HCT116 (cell line): ENCODE data around the gene MLH3. TPM values are rescaled to one million over a fixed set of nuclear protein-coding genes. Genes with fewer than 3 reads are reported as not detected.

Experiments
- ATAC-seq: fragments of 200-7000 bp; cut with Tn5 transposase; 2 replicates; pipeline ENCODE4 v1.9.1; 2020; ENCODE audit warnings: mild to moderate bottlenecking, moderate library complexity
- BruUV-seq: library from RNA; stranded (reverse); fragments of 400-500 nt; replicated peaks from 2 replicates; lab custom pipeline; 2021; lab: Mats Ljungman, UMichigan
- CTCF ChIA-PET: fragments of 300-600 bp; sonication (Branson Sonifier 250); formaldehyde crosslinking; loops from one replicate; lab custom pipeline; 2021; ENCODE audit warnings: antibody characterized with exemption; lab: Charles Lee
- POLR2A ChIA-PET: fragments of 300-600, 350-600 bp; sonication (Branson Sonifier 250); formaldehyde crosslinking; loops from one replicate; lab custom pipeline; 2021; ENCODE audit warnings: antibody characterized with exemption; lab: Charles Lee
- RAD21 ChIA-PET, 2 experiments: fragments of 300-600 bp; sonication (Branson Sonifier 250); formaldehyde crosslinking; loops; one replicate each; lab custom pipeline; 2023; ENCODE audit warnings: low total read pairs in 2 of 2; ENCODE audit not compliant: uncharacterized antibody in 2 of 2, unreplicated experiment in 2 of 2, low non-redundant PET in 1 of 2; lab: Charles Lee
- DNase-seq: peaks from one replicate; pipeline ENCODE4 v3.0.0-alpha.2; 2010; ENCODE audit warnings: low read depth, low spot score
- H2AFZ ChIP-seq: fragments of 200-600 bp; shearing (Covaris generic), sonication (generic); 2 replicates; pipeline ENCODE4 v1.6.1; 2017; ENCODE audit warnings: low read depth, mixed run types, mixed read lengths, antibody characterized with exemption, low read length; ENCODE audit not compliant: poor library complexity, severe bottlenecking
- H3K27ac ChIP-seq: 2 replicates; pipeline ENCODE4 v1.5.1; 2012; ENCODE audit warnings: low read depth, low read length
- H3K27me3 ChIP-seq: fragments of 200-600 bp; sonication (generic); 2 replicates; pipeline ENCODE4 v1.6.1; 2016; ENCODE audit warnings: mixed run types, low read length, mixed read lengths; ENCODE audit not compliant: insufficient read depth
- H3K36me3 ChIP-seq, 2 experiments: fragments of 200-500 bp in 1 of 2; fragments of 200-600 bp in 1 of 2; sonication (Bioruptor generic) in 1 of 2; sonication (generic) in 1 of 2; 2 replicates each; pipeline versions ENCODE4 v1.5.1 to v1.6.1; 2014 to 2016; ENCODE audit warnings: low read length in 2 of 2, inconsistent platforms in 1 of 2, mixed read lengths in 1 of 2, mixed run types in 1 of 2; ENCODE audit not compliant: insufficient read depth in 2 of 2, control insufficient read depth in 1 of 2
- H3K4me1 ChIP-seq, 2 experiments: fragments of 200-600 bp in 1 of 2; sonication (generic) in 1 of 2; 2 replicates each; pipeline versions ENCODE4 v1.5.1 to v1.6.1; 2012 to 2017; ENCODE audit warnings: low read length in 2 of 2, inconsistent platforms in 1 of 2, mild to moderate bottlenecking in 1 of 2, mixed read lengths in 1 of 2, mixed run types in 1 of 2, moderate library complexity in 1 of 2; ENCODE audit not compliant: insufficient read depth in 2 of 2, control insufficient read depth in 1 of 2
- H3K4me2 ChIP-seq: fragments of 200-600 bp; sonication (generic); 2 replicates; pipeline ENCODE4 v1.6.1; 2017; ENCODE audit warnings: mixed run types, low read length, mixed read lengths
- H3K4me3 ChIP-seq, 2 experiments: fragments of 200-600 bp in 1 of 2; sonication (generic) in 1 of 2; replicated peaks in 1 of 2; 2 replicates each; pipeline ENCODE4 v1.5.1; 2011 to 2016; ENCODE audit warnings: low read length in 2 of 2, control low read depth in 1 of 2, low read depth in 1 of 2, mild to moderate bottlenecking in 1 of 2, mixed read lengths in 1 of 2, mixed run types in 1 of 2
- H3K79me2 ChIP-seq: fragments of 200-600 bp; sonication (generic); 2 replicates; pipeline ENCODE4 v1.6.1; 2017; ENCODE audit warnings: mild to moderate bottlenecking, mixed run types, low read length, moderate library complexity, mixed read lengths; ENCODE audit not compliant: insufficient read depth
- H3K9ac ChIP-seq: fragments of 200-600 bp; sonication (generic); 2 replicates; pipeline ENCODE4 v1.6.1; 2016; ENCODE audit warnings: low read length, mixed read lengths
- H3K9me2 ChIP-seq: fragments of 200-600 bp; sonication (generic), shearing (Covaris generic); 2 replicates; pipeline ENCODE4 v1.6.1; 2017; ENCODE audit warnings: mixed run types, mild to moderate bottlenecking, moderate library complexity; ENCODE audit not compliant: insufficient read depth
- H3K9me3 ChIP-seq, 2 experiments: fragments of 200-500 bp in 1 of 2; fragments of 200-600 bp in 1 of 2; sonication (Bioruptor generic) in 1 of 2; sonication (generic) in 1 of 2; 2 replicates each; pipeline ENCODE4 v1.6.1; 2014 to 2017; ENCODE audit warnings: low read length in 2 of 2, mixed read lengths in 2 of 2, inconsistent platforms in 1 of 2, low read depth in 1 of 2, mild to moderate bottlenecking in 1 of 2, mixed run types in 1 of 2, moderate library complexity in 1 of 2; ENCODE audit not compliant: control insufficient read depth in 1 of 2, insufficient read depth in 1 of 2
- H4K20me1 ChIP-seq: fragments of 200-600 bp; sonication (generic), shearing (Covaris generic); 2 replicates; pipeline ENCODE4 v1.6.1; 2017; ENCODE audit warnings: mixed run types, mild to moderate bottlenecking, moderate library complexity; ENCODE audit not compliant: insufficient read depth
- CEBPB ChIP-seq: IDR thresholded peaks from 2 replicates; pipeline ENCODE4 v1.6.1; 2012; ENCODE audit warnings: low read depth
- EGR1 ChIP-seq: IDR thresholded peaks from 2 replicates; pipeline ENCODE4 v1.6.1; 2012; ENCODE audit warnings: low read depth
- MAX ChIP-seq: IDR thresholded peaks from 2 replicates; pipeline ENCODE4 v1.6.1; 2012
- POLR2A ChIP-seq: IDR thresholded peaks from 2 replicates; pipeline ENCODE4 v1.7.0; 2011; ENCODE audit warnings: borderline replicate concordance; ENCODE audit not compliant: insufficient read depth, insufficient read length; ENCODE audit errors: extremely low read depth
- POLR2AphosphoS5 ChIP-seq: IDR thresholded peaks from 2 replicates; pipeline ENCODE4 v1.6.1; 2011; ENCODE audit warnings: mild to moderate bottlenecking, low read depth, low read length, moderate library complexity
- TCF7L2 ChIP-seq: IDR thresholded peaks from 2 replicates; pipeline ENCODE4 v1.7.0; 2011; ENCODE audit warnings: borderline replicate concordance, inconsistent platforms; ENCODE audit not compliant: insufficient read depth, insufficient read length; ENCODE audit errors: extremely low read depth
- YY1 ChIP-seq: IDR thresholded peaks from 2 replicates; pipeline ENCODE4 v1.6.1; 2011; ENCODE audit warnings: low read length, low read depth, moderate library complexity, mild to moderate bottlenecking; ENCODE audit not compliant: insufficient replicate concordance; ENCODE audit errors: extremely low read depth
- ZFX ChIP-seq: fragments of 450-650 bp; IDR thresholded peaks from 2 replicates; pipeline ENCODE4 v1.6.1; 2017
- intact Hi-C: fragments of 100-400 bp; cut with micrococcal nuclease; formaldehyde crosslinking; loops from 2 replicates; pipeline ENCODE4 v1.10.0; 2022
- total RNA-seq: library from RNA; stranded (reverse); gene quantifications from one replicate; pipeline ENCODE4 v1.2.1, GENCODE V29; 2021; ENCODE audit not compliant: unreplicated experiment

Gene MLH3
- total RNA-seq, 1 experiment from 2014 or later, result 14.7 TPM

GRCh38 chr14:75069121-75069810 lies 18.0 kb upstream of the MLH3 start, which contains the start of gene ZC2HC1C:
TSS of gene ZC2HC1C (plus strand) at chr14:75069641. CDS start at chr14:75070574, 933 bp downstream.
- no peaks in the 10 kb centered on the region for H3K9me2 ChIP-seq
- H3K4me2 ChIP-seq, result peak within 1 kb of the TSS; percentile 81
- ChIA-PET RAD21 (no interaction called here), POLR2A (interaction anchor here (0.5 to 0.9 kb wide), 3 partner anchors 20 to 240 kb away, joined by 3 to 4 read pairs (median 3); partner anchors contain the start of gene RPS6KL1), CTCF (interaction anchor here (0.7 to 1.1 kb wide), 4 partner anchors 124 to 169 kb away, joined by 3 to 4 read pairs (median 3); partner anchors contain the start of gene RPS6KL1)
- peaks cover 12 to 25% of the 10 kb centered on the region in 2 experiments for H3K4me1 ChIP-seq
- H2AFZ ChIP-seq, result no peak within 1 kb of the TSS
- no peaks in the 10 kb centered on the region for H3K9me3 ChIP-seq
- H3K4me3 ChIP-seq, result peak within 1 kb of the TSS; percentile 52 to 54
- DNase-seq, result peak; percentile 64
- H4K20me1 ChIP-seq, result no peaks in the 10 kb centered on the region
- no peaks in the 10 kb centered on the region for H3K36me3 ChIP-seq
- H3K27me3 ChIP-seq, result no peaks in the 10 kb centered on the region
- intact Hi-C loops, result no loop called here
- H3K27ac ChIP-seq, result peak within 1 kb of the TSS; percentile 76
- TF ChIP-seq CEBPB (no peak), TCF7L2 (peak; percentile 38), EGR1 (0 out of 2 replicates have a peak, but pooled peaks have one; percentile 18), POLR2AphosphoS5 (peak; percentile 82), YY1 (no peak), ZFX (peak; percentile 87), MAX (peak; percentile 91), POLR2A (peak; percentile 65)
- peak; percentile 88 for ATAC-seq
- no TSS peak for BruUV-seq
- no peaks in the 10 kb centered on the region for H3K79me2 ChIP-seq
- H3K9ac ChIP-seq, result peak within 1 kb of the TSS; percentile 76
